ENCODE data around the gene SPAAR.

DNA sequence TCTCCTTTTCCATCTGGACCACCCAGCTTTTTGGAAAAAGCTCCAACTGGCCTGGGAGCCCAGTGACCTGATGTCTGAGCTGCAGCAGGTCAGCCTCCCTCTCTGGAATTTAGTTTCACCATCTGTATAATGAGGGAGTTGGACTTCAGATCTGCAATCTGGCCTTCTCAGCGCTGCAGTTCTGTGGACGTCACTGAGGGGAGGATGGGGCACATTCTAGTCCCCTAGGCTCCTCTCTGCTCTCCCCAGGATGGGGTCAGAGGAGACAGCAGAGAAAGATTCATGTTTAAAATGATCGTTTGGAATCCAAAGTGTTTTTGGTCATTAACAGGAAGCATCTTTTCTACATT is 49.3 kb upstream of the SPAAR start:
- TF ChIP-seq, protein P1, sequence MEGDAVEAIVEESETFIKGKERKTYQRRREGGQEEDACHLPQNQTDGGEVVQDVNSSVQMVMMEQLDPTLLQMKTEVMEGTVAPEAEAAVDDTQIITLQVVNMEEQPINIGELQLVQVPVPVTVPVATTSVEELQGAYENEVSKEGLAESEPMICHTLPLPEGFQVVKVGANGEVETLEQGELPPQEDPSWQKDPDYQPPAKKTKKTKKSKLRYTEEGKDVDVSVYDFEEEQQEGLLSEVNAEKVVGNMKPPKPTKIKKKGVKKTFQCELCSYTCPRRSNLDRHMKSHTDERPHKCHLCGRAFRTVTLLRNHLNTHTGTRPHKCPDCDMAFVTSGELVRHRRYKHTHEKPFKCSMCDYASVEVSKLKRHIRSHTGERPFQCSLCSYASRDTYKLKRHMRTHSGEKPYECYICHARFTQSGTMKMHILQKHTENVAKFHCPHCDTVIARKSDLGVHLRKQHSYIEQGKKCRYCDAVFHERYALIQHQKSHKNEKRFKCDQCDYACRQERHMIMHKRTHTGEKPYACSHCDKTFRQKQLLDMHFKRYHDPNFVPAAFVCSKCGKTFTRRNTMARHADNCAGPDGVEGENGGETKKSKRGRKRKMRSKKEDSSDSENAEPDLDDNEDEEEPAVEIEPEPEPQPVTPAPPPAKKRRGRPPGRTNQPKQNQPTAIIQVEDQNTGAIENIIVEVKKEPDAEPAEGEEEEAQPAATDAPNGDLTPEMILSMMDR (IDR thresholded peaks at IDR 0.05 in 2 of 3, conservative IDR thresholded peaks at IDR 0.05 in 1 of 3; ENCODE audit: borderline replicate concordance in 1 of 3, insufficient read depth in 1 of 3, low read depth in 2 of 3, low read length in 2 of 3), result no peak
- TF ChIP-seq EZH2 (IDR thresholded peaks at IDR 0.05), result no peak
- no peak for TF ChIP-seq ZFX (IDR thresholded peaks at IDR 0.05)
- no peak for TF ChIP-seq POLR2A (IDR thresholded peaks at IDR 0.05; ENCODE audit: borderline replicate concordance, extremely low read depth, insufficient read depth, insufficient read length)
